ENCODE data around the gene PTPRN2. TPM values are rescaled to one million over a fixed set of nuclear protein-coding genes. Genes with fewer than 3 reads are reported as not detected.

The PTPRN2 gene
- total and polyA plus RNA-seq, 9 of the 15 experiments (the other 6 are each of a cell fraction or from before 2014, with no cell fraction given) = not detected

DNA sequence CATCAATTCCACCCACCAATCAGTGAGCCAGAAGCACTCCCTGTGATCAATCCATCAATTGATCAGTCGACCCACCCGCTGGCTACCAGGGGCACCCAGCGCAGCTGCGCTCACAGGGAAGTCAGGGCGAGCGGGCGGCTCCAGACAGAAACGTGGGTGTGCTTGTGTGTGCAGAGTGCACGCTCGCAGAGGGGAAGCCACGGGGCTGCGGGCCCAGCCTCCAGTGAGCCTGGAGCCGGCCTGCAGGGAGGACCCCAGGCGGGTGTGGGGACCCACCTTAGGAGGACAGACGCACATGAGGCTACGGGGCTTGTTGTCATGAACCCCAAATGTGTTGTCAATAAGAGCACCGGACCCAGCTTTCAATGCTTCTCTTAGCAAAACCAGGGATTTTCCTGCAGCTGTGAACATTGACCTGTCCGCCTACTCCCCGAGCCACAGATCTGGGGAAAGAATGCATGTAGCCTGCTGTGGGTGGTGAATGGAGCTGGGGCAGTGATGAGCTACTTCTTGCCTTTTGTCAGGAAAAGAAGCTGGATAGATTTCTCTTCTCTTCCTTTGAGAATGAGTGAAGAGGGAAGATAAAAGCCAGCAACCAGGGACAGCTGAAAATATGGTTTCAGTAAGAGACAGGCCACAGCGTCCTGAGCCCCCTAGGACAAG, 753.0 kb downstream of the PTPRN2 start (continued):
- TF ChIP-seq, protein P1, sequence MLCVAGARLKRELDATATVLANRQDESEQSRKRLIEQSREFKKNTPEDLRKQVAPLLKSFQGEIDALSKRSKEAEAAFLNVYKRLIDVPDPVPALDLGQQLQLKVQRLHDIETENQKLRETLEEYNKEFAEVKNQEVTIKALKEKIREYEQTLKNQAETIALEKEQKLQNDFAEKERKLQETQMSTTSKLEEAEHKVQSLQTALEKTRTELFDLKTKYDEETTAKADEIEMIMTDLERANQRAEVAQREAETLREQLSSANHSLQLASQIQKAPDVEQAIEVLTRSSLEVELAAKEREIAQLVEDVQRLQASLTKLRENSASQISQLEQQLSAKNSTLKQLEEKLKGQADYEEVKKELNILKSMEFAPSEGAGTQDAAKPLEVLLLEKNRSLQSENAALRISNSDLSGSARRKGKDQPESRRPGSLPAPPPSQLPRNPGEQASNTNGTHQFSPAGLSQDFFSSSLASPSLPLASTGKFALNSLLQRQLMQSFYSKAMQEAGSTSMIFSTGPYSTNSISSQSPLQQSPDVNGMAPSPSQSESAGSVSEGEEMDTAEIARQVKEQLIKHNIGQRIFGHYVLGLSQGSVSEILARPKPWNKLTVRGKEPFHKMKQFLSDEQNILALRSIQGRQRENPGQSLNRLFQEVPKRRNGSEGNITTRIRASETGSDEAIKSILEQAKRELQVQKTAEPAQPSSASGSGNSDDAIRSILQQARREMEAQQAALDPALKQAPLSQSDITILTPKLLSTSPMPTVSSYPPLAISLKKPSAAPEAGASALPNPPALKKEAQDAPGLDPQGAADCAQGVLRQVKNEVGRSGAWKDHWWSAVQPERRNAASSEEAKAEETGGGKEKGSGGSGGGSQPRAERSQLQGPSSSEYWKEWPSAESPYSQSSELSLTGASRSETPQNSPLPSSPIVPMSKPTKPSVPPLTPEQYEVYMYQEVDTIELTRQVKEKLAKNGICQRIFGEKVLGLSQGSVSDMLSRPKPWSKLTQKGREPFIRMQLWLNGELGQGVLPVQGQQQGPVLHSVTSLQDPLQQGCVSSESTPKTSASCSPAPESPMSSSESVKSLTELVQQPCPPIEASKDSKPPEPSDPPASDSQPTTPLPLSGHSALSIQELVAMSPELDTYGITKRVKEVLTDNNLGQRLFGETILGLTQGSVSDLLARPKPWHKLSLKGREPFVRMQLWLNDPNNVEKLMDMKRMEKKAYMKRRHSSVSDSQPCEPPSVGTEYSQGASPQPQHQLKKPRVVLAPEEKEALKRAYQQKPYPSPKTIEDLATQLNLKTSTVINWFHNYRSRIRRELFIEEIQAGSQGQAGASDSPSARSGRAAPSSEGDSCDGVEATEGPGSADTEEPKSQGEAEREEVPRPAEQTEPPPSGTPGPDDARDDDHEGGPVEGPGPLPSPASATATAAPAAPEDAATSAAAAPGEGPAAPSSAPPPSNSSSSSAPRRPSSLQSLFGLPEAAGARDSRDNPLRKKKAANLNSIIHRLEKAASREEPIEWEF (CRISPR knock-in tag; IDR thresholded peaks at IDR 0.05) = no peak
- TF ChIP-seq, protein P2, sequence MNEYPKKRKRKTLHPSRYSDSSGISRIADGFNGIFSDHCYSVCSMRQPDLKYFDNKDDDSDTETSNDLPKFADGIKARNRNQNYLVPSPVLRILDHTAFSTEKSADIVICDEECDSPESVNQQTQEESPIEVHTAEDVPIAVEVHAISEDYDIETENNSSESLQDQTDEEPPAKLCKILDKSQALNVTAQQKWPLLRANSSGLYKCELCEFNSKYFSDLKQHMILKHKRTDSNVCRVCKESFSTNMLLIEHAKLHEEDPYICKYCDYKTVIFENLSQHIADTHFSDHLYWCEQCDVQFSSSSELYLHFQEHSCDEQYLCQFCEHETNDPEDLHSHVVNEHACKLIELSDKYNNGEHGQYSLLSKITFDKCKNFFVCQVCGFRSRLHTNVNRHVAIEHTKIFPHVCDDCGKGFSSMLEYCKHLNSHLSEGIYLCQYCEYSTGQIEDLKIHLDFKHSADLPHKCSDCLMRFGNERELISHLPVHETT (CRISPR knock-in tag; conservative IDR thresholded peaks at IDR 0.05 in 1 of 2, IDR thresholded peaks at IDR 0.05 in 1 of 2) = no peak
- TF ChIP-seq, protein P3, sequence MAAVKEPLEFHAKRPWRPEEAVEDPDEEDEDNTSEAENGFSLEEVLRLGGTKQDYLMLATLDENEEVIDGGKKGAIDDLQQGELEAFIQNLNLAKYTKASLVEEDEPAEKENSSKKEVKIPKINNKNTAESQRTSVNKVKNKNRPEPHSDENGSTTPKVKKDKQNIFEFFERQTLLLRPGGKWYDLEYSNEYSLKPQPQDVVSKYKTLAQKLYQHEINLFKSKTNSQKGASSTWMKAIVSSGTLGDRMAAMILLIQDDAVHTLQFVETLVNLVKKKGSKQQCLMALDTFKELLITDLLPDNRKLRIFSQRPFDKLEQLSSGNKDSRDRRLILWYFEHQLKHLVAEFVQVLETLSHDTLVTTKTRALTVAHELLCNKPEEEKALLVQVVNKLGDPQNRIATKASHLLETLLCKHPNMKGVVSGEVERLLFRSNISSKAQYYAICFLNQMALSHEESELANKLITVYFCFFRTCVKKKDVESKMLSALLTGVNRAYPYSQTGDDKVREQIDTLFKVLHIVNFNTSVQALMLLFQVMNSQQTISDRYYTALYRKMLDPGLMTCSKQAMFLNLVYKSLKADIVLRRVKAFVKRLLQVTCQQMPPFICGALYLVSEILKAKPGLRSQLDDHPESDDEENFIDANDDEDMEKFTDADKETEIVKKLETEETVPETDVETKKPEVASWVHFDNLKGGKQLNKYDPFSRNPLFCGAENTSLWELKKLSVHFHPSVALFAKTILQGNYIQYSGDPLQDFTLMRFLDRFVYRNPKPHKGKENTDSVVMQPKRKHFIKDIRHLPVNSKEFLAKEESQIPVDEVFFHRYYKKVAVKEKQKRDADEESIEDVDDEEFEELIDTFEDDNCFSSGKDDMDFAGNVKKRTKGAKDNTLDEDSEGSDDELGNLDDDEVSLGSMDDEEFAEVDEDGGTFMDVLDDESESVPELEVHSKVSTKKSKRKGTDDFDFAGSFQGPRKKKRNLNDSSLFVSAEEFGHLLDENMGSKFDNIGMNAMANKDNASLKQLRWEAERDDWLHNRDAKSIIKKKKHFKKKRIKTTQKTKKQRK (IDR thresholded peaks at IDR 0.05; ENCODE audit: borderline replicate concordance, low read depth, low read length) = no peak
- TF ChIP-seq, protein P4, sequence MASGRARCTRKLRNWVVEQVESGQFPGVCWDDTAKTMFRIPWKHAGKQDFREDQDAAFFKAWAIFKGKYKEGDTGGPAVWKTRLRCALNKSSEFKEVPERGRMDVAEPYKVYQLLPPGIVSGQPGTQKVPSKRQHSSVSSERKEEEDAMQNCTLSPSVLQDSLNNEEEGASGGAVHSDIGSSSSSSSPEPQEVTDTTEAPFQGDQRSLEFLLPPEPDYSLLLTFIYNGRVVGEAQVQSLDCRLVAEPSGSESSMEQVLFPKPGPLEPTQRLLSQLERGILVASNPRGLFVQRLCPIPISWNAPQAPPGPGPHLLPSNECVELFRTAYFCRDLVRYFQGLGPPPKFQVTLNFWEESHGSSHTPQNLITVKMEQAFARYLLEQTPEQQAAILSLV (tag; IDR thresholded peaks at IDR 0.05) = no peak
- TF ChIP-seq, protein P5, sequence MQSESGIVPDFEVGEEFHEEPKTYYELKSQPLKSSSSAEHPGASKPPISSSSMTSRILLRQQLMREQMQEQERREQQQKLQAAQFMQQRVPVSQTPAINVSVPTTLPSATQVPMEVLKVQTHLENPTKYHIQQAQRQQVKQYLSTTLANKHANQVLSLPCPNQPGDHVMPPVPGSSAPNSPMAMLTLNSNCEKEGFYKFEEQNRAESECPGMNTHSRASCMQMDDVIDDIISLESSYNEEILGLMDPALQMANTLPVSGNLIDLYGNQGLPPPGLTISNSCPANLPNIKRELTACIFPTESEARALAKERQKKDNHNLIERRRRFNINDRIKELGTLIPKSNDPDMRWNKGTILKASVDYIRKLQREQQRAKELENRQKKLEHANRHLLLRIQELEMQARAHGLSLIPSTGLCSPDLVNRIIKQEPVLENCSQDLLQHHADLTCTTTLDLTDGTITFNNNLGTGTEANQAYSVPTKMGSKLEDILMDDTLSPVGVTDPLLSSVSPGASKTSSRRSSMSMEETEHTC (IDR thresholded peaks at IDR 0.05) = no peak
- TF ChIP-seq PPARD (CRISPR knock-in tag; IDR thresholded peaks at IDR 0.05) (no peak), PYGO2 (tag; IDR thresholded peaks at IDR 0.05) (no peak)
- TF ChIP-seq, protein P6, sequence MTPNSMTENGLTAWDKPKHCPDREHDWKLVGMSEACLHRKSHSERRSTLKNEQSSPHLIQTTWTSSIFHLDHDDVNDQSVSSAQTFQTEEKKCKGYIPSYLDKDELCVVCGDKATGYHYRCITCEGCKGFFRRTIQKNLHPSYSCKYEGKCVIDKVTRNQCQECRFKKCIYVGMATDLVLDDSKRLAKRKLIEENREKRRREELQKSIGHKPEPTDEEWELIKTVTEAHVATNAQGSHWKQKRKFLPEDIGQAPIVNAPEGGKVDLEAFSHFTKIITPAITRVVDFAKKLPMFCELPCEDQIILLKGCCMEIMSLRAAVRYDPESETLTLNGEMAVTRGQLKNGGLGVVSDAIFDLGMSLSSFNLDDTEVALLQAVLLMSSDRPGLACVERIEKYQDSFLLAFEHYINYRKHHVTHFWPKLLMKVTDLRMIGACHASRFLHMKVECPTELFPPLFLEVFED (CRISPR knock-in tag; conservative IDR thresholded peaks at IDR 0.05) = no peak
